GM19025 (cell line): ENCODE measurements around the gene RIMKLB.
"Not testable (repeated sequence)": the region's sequence is repeated elsewhere in the genome, so short reads cannot be mapped to it uniquely, and the experiment has no call there.

Experiments used
- ATAC-seq: cut with Tn5 transposase; IDR thresholded peaks from one replicate; pipeline ENCODE4 v1.9.1; 2021; ENCODE audit warnings: mild to moderate bottlenecking, low read depth, moderate library complexity; ENCODE audit not compliant: unreplicated experiment

The RIMKLB gene

GRCh38 chr12:8762701-8763100 is 64.9 kb downstream of the RIMKLB start:
- not testable (repeated sequence) for ATAC-seq

- ATAC-seq = not testable (repeated sequence)
Measured at GRCh38 chr12:8766121-8766520, 68.3 kb downstream of the RIMKLB start.

- no peak for ATAC-seq
Measured at GRCh38 chr12:8770499-8770898, 72.7 kb downstream of the RIMKLB start.

- ATAC-seq = no peak
Measured at GRCh38 chr12:8771072-8771471, 73.3 kb downstream of the RIMKLB start.

- ATAC-seq = no peak
Measured at GRCh38 chr12:8773461-8773860, 75.7 kb downstream of the RIMKLB start.

GRCh38 chr12:8779281-8779680 is 81.5 kb downstream of the RIMKLB start:
- ATAC-seq = no peak

- no peak for ATAC-seq
Measured at GRCh38 chr12:8779862-8780261, 82.1 kb downstream of the RIMKLB start.

GRCh38 chr12:8780389-8780788 is 82.6 kb downstream of the RIMKLB start:
- no peak for ATAC-seq

- no peak for ATAC-seq
Measured at GRCh38 chr12:8781381-8782127, 83.8 kb downstream of the RIMKLB start.

GRCh38 chr12:8784290-8784888 is 86.6 kb downstream of the RIMKLB start:
- ATAC-seq = no peak

GRCh38 chr12:8785499-8785898 is 87.7 kb downstream of the RIMKLB start:
- ATAC-seq = no peak

- not testable (repeated sequence) for ATAC-seq
Measured at GRCh38 chr12:8787206-8787605, 89.4 kb downstream of the RIMKLB start.

- ATAC-seq = not testable (repeated sequence)
Measured at GRCh38 chr12:8788706-8789105, 90.9 kb downstream of the RIMKLB start.

GRCh38 chr12:8789341-8790013 is 91.7 kb downstream of the RIMKLB start:
- ATAC-seq = not testable (repeated sequence)

- not testable (repeated sequence) for ATAC-seq
Measured at GRCh38 chr12:8793226-8793625, 95.4 kb downstream of the RIMKLB start.

GRCh38 chr12:8794611-8795010 is 96.8 kb downstream of the RIMKLB start:
- ATAC-seq = not testable (repeated sequence)

- no peak for ATAC-seq
Measured at GRCh38 chr12:8796831-8797626, 99.2 kb downstream of the RIMKLB start.

GRCh38 chr12:8801213-8801612 is 103.4 kb downstream of the RIMKLB start:
- not testable (repeated sequence) for ATAC-seq

GRCh38 chr12:8804833-8805232 is 107.0 kb downstream of the RIMKLB start:
- not testable (repeated sequence) for ATAC-seq

GRCh38 chr12:8805487-8805886 is 107.7 kb downstream of the RIMKLB start:
- ATAC-seq = not testable (repeated sequence)

- ATAC-seq = not testable (repeated sequence)
Measured at GRCh38 chr12:8807084-8807483, 109.3 kb downstream of the RIMKLB start.
